Stimulated activated naive CD4-positive, alpha-beta T cell treated with Interleukin-2 at 50 U/mL for 16 hours (primary cell): ENCODE measurements around the gene SLC35G3.
"Not testable (repeated sequence)": the region's sequence is repeated elsewhere in the genome, so short reads cannot be mapped to it uniquely, and the experiment has no call there.

Experiments used
- DNase-seq: peaks from one replicate; lab custom pipeline; 2025; lab: John Stamatoyannopoulos, UW

The SLC35G3 gene

DNA sequence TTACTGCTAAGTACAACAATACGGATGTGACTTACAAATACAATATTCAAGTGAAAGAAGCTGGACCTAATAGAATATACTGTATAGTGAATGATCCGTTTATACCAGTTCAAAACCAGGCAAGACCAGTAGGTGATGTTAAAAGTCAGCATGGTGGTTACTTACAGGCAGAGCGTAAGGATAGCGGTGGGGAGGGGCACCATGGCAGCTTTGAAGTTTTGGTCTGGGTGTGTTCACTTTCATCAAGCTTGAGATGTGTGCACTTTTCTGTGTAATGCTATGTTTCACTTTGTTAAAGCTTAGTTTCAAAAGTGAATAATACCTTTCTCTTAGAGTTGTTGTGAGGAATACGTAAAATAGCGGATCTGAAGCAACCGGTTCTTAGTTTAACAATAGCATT lies 16.5 kb upstream of the SLC35G3 start:
- DNase-seq = no peak

DNA sequence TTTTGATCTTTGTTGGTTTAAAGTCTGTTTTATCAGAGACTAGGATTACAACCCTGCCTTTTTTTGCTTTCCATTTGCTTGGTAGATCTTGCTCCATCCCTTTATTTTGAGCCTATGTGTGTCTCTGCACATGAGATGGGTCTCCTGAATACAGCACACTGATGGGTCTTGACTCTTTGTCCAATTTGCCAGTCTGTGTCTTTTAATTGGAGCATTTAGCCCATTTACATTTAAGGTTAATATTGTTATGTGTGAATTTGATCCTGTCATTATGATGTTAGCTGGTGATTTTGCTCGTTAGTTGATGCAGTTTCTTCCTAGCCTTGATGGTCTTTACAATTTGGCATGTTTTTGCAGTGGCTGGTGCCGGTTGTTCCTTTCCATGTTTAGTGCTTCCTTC lies 8.4 kb upstream of the SLC35G3 start:
- not testable (repeated sequence) for DNase-seq

DNA sequence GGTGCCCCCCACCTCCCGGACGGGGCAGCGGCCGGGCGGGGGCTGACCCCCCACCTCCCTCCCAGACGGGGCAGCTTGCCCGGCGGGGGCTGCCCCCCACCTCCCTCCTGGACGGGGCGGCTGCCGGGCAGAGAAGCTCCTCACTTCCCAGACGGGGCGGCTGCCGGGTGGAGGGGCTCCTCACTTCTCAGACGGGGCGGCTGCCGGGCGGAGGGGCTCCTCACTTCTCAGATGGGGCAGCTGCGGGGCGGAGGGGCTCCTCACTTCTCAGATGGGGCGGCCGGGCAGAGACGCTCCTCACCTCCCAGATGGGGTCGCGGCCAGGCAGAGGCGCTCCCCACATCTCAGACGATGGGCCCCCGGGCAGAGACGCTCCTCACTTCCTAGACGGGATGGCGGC lies 869 bp upstream of the SLC35G3 start:
- not testable (repeated sequence) for DNase-seq

DNA sequence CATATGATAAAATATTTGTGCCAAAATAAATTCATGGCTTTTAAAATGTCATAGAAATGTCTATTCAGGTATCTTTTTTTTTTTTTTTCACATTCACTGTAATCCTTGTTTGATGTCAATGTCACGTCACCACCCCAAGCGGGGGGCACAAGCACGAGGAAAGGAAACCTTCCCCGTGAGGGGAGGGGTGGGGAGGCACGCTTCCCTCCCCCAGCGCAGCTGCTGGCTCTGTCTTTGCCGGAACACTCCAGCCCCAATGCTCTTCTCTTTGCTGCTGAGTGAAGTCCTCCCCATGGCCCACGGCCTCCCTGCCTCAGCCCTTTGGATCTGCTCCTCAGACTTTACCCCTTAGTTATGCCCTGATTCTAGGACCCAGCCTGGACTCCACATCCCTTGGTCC lies 1.5 kb downstream of the SLC35G3 start:
- no peak for DNase-seq

DNA sequence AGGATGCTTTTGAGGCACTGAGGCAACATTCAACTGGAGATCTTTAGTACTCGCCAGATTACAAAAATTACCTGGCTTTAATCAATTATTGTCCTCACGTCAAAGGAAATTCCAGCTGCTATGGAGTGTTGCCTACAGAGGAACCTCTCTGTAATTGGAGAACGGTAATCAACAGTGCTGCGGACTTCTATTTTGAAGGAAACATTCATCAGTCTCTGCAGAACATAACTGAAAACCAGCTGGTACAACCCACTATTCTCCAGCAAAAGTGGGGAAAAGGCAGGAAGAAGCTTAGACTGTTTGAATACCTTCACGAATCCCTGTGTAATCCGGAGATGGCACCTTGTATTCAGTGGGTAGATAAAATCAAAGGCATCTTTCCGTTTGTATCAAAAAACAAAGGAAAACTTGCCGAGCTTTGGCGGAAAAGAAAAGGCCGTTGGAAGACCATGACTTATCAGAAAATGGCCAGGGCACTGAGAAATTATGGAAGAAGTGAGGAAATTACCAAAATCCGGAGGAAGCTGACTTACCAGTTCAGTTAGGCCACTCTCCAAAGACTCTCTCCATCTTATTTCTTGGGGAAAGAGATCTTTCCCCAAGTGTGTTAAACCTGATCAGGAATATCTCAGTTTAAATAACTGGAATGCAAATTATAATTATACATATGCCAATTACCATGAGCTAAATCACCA lies 3.0 kb downstream of the SLC35G3 start:
- no peak for DNase-seq

DNA sequence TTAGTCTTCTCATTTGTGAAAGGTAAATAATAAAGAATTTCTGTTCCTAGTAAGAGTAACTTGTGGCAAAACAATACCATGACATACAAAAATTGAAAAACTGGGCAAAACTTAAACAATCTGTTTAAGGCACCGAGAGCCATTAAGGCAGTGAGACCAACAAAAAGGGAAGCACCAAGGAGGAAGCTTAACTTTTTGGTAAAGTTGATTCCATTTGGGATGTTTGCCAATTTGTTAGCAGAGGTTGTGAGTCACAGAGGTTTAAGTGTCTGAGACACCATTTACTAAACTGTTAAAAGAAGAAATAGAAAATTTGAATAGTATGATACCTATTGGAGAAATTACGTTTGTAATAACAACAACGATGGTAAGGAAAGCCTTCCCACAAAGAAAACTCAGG lies 4.9 kb downstream of the SLC35G3 start:
- DNase-seq = no peak

GRCh38 chr17:35188111-35188510 lies 6.1 kb downstream of the SLC35G3 start:
- no peak for DNase-seq

GRCh38 chr17:35187481-35187880 lies 6.7 kb downstream of the SLC35G3 start:
- no peak for DNase-seq

- DNase-seq = no peak
Observed at GRCh38 chr17:35185849-35186248, 8.3 kb downstream of the SLC35G3 start.

GRCh38 chr17:35184274-35184673 lies 9.9 kb downstream of the SLC35G3 start:
- no peak for DNase-seq

DNA sequence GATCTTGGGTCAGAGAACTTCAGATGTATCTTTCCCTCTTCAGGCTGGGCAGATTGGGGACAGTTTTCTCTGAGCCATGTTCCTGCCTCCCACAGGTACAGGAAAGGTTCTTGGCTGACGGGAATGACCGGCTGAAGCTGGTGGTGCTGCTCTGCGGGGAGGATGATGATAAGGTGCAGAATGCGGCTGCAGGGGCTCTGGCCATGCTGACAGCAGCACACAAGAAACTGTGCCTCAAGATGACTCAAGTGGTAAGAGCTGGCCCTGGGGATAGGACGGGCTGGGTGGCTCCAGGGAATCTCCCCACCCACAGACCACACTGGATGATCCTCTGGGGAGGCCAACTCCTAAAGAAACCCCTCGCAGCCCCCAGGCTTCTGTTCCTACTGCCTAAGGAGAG lies 10.9 kb downstream of the SLC35G3 start:
- no peak for DNase-seq

DNA sequence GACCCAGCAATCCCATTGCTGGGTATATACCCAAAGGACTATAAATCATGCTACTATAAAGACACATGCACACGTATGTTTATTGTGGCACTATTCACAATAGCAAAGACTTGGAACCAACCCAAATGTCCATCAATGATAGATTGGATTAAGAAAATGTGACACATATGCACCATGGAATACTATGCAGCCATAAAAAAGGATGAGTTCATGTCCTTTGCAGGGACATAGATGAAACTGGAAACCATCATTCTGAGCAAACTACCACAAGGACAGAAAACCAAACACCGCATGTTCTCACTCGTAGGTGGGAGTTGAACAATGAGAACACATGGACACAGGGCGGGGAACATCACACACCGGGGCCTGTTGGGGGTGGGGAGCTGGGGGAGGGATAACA lies 14.8 kb downstream of the SLC35G3 start:
- not testable (repeated sequence) for DNase-seq

GRCh38 chr17:35176897-35177296 lies 17.3 kb downstream of the SLC35G3 start:
- DNase-seq = no peak

GRCh38 chr17:35175638-35176415 lies 18.4 kb downstream of the SLC35G3 start:
- DNase-seq = no peak

DNA sequence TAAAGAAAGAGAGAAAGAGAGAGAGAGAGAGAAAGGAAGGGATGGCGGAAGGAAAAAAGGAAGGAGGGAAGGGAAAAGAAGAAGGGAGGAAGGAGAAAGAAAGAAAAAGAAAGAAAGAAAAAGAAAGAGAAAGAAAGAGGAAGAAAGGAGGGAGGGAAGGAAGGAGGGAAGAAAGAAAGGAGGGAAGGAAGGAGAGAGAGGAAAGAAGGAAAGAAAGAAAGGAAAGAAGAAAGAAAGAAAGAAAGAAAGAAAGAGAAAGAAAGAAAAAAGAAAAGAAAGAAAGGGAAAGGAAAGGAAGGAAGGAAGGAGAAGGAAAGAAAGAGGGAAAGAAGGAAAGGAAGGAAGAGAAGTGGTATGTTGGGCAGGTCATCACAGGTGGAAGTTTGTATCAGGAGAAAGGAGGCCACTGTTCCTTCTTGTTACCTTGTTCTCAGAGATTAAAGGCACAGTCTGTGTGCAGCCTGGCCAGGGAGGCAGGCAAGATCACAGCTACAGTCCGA lies 19.3 kb downstream of the SLC35G3 start:
- no peak for DNase-seq

- DNase-seq = not testable (repeated sequence)
Observed at GRCh38 chr17:35172321-35172720, 21.9 kb downstream of the SLC35G3 start.

GRCh38 chr17:35171834-35172233 lies 22.4 kb downstream of the SLC35G3 start:
- no peak for DNase-seq

GRCh38 chr17:35170968-35171771 lies 23.0 kb downstream of the SLC35G3 start:
- DNase-seq = no peak

DNA sequence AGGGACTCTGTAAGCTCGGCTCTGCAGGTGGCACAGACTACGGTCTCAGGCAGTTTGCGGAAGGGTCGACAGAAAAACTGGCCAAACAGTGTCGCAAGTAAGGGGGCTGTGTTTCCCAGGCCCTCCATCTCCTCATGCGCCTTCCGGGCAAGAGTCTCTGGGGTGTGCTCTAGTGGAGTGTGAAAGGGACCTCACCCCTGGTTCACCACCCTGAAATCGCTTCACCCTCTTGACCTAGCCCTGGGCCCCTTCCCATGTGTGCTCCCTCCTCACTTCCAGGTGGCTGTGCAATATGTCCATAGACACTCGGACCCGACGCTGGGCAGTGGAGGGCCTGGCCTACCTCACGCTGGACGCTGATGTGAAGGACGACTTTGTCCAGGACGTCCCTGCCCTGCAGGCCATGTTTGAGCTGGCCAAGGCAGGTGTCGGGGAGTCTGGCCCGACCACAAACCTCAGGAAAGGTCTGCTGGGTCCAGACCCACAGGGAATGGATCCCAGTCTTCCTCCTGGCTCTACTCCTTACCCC lies 24.3 kb downstream of the SLC35G3 start:
- no peak for DNase-seq

- no peak for DNase-seq
Observed at GRCh38 chr17:35167666-35168065, 26.5 kb downstream of the SLC35G3 start.

- DNase-seq = no peak
Observed at GRCh38 chr17:35167046-35167445, 27.1 kb downstream of the SLC35G3 start.

DNA sequence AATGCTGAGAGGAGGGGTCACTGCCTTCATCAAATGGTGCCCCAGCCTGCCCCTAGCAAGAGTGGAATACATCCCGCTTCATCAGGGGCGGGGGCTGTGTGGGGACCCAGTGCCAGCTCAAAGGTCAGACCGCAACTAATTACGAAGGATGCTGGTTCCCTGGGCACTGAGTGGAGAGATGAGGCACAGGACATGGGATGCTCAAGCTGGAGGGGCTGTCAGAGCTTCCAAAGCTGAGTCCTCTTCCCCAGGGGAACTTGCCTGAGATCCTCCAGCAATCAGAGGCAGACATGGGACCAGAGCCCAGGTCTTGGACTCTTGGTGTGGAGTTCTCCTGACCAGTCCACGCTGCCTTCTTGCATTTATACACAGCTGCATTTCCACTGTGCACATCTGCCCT lies 27.7 kb downstream of the SLC35G3 start:
- no peak for DNase-seq
